HepG2 (cell line): Measurements from ENCODE around the gene HEATR5B.

ENCODE experiments used
- CTCF ChIP-seq: sonication (generic); formaldehyde crosslinking; IDR thresholded peaks from 2 replicates; pipeline ENCODE4 v1.5.0; 2020; ENCODE audit warnings: mild to moderate bottlenecking, missing genetic modification reagents, moderate library complexity
- FOXK1 ChIP-seq: sonication (generic); formaldehyde crosslinking; IDR thresholded peaks from 2 replicates; pipeline ENCODE4 v1.4.0; 2020; ENCODE audit warnings: low read depth, missing genetic modification reagents, borderline replicate concordance
- HMG20A ChIP-seq: IDR thresholded peaks from 2 replicates; pipeline ENCODE4 v1.6.1; 2016; ENCODE audit warnings: borderline replicate concordance
- MAFK ChIP-seq, 2 experiments: IDR thresholded peaks in 1 of 2; conservative IDR thresholded peaks in 1 of 2; 2 replicates each; pipeline ENCODE4 v1.6.1; 2011; ENCODE audit warnings: improper control_type of control experiment in 2 of 2, low read length in 2 of 2
- PRDM4 ChIP-seq: sonication (generic); formaldehyde crosslinking; IDR thresholded peaks from 2 replicates; pipeline ENCODE4 v1.9.0; 2021; ENCODE audit warnings: missing genetic modification reagents, borderline replicate concordance
- RARG ChIP-seq: sonication (generic); formaldehyde crosslinking; IDR thresholded peaks from 2 replicates; pipeline ENCODE4 v1.4.0; 2020; ENCODE audit warnings: low read depth, mild to moderate bottlenecking, missing genetic modification reagents
- ZNF841 ChIP-seq: sonication (generic); formaldehyde crosslinking; IDR thresholded peaks from 2 replicates; pipeline ENCODE4 v1.8.1; 2023; ENCODE audit warnings: missing genetic modification reagents, borderline replicate concordance

GRCh38 chr2:37132914-37133313, 48.7 kb upstream of the HEATR5B start:
- TF ChIP-seq FOXK1 (CRISPR knock-in tag): no peak
- no peak for TF ChIP-seq RARG
- no peak for TF ChIP-seq CTCF (CRISPR knock-in tag)
- no peak for TF ChIP-seq PRDM4
- TF ChIP-seq HMG20A: no peak
- TF ChIP-seq MAFK (conservative IDR thresholded peaks at IDR 0.05 in 1 of 2, IDR thresholded peaks at IDR 0.05 in 1 of 2; ENCODE audit: low read length in 2 of 2): no peak
- TF ChIP-seq ZNF841 (CRISPR knock-in tag): no peak
